ENCODE measurements around the gene ITGA2B.
"Not testable (repeated sequence)": the region's sequence is repeated elsewhere in the genome, so short reads cannot be mapped to it uniquely, and the experiment has no call there.

Gene ITGA2B

DNA sequence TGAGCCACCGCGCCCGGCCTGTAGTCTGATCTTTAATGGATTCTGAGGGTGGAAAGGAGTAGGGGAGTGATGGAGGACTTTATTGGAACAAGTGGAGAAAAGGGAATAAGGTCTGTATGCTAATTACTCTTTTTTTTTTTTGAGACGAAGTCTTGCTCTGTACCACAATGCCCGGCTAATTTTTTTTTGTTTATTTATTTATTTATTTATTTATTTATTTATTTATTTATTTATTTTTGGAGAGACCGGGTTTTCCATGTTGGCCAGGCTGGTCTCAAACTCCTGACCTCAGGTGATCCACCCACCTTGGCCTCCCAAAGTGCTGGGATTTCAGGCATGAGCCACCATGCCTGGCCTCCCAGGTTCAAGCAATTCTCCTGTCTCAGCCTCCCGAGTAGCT is 59.9 kb downstream of the ITGA2B start:
- not testable (repeated sequence) for DNase-seq

DNA sequence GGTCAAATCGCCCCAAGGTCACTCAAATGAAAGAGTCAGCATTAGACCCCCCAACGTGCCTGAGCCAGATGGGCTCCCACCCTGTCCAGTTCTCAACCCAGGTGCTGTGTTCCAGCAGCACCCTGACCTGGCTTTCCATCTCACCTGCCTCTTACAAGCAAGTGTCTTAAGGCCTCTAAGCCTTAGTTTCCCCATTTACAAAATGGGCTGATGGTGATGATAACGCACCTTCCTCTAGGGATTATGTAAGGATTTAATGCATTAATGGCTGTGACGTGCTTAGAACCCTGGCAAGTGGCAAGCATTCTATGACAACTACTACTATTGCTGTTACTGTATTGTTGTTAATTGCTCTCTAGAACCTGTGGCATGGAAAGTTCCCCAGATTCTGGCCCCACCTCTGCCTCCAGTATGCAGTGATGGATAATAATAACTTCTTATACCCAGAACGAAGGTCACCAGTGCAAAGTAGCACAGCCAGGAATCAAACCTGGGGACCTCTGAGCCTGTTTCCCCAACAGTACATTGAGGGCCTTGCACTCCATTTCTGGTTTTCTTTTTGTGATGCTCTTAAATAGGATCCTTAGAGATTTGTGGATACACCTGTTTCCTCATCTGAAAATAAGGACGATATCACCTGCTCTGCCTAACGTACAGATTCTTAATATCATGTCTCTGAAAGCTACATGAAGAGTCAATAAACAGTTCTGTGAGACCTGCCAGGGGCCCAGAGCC is 61.6 kb downstream of the ITGA2B start:
- no peak for DNase-seq

DNA sequence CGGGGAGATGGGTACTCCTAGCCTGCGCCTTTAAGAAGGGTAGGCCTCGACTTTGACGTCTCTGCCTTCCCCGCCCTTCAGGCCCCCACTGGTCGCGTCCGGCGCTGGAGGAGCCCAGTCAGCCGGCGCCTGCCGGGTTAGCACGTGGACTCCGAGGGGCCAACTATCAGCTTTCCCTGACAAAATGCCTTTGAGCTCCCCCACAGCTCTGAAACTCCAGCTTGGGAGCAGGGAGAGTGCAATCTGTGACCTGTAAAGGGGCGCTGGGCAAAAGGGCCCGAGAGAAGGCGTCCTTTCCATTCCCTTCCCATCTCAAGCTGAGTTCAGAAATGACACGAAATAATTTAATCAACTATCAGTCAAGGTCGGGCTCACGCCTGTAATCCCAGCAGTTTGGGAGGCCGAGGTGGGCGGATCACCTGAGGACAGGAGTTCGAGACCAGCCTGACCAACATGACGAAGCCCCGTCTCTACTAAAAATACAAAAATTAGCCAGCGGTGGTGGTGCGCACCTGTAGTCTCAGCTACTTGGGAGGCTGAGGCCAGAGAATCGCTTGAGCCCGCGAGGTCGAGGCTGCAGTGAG is 62.5 kb downstream of the ITGA2B start:
- DNase-seq = peak; percentile 95

DNA sequence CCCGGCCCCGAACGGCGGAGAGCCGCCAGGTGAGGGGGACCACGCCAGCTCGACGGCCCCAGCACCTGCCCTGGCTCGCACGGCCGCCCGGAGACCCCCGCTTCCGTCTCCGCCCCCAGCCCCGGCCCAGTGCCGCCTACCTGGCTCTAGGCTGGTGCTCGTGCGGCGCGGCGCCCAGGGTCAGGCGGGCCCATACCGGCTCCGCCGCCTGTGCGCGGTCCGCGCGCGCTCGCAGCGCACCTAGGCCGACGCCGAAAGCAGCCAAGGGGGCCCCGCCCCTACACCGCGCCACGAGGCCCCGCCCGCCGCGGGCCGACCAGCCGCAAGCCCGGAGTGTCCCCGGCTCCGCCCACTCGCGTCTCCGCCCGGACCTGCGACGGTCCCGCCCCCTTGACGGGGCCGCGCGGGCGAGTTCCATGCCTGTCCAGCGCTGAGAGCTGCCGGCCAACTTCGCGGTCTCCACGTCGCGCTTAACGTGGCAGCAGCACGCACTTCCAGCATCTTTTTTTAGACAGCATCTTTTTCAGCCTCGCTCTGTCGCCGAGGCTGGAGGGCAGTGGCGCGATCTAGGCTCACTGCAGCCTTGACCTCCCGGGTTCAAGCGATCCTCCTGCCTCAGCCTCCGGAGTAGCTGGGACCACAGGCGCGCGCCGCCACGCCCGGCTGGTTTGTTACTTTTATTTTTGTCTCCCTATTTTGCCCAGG is 64.7 kb downstream of the ITGA2B start, which contains the start of gene SLC25A39:
Gene SLC25A39 (minus strand): TSS at position 253 of the 705 bp plus-strand sequence. CDS start 1,261 bp downstream, outside the sequence.
- DNase-seq = peak; percentile 95

DNA sequence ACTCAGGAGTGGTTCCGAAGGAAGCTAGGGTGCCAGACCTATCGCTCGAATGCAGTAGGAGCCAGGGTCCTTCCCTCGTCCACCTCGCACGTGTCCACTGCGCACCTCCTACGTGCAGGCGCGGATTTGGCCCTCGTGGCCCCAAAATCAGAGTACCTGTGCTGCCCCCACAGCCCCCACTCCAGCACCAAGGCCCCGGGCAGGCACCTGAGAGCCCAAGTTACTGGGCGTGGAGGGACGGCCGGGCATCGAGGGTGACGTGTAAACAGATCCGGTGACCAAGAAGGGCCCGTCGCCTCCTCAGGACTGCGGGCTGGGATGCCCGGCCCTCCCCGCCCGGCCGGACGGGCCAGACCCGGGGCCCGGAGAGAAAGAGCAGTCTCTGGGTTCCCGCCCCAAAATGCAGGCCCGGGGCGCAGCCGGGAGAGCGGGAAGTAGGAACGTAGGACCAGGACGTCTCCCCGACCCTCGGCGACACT is 65.3 kb downstream of the ITGA2B start:
- no peak for DNase-seq

DNA sequence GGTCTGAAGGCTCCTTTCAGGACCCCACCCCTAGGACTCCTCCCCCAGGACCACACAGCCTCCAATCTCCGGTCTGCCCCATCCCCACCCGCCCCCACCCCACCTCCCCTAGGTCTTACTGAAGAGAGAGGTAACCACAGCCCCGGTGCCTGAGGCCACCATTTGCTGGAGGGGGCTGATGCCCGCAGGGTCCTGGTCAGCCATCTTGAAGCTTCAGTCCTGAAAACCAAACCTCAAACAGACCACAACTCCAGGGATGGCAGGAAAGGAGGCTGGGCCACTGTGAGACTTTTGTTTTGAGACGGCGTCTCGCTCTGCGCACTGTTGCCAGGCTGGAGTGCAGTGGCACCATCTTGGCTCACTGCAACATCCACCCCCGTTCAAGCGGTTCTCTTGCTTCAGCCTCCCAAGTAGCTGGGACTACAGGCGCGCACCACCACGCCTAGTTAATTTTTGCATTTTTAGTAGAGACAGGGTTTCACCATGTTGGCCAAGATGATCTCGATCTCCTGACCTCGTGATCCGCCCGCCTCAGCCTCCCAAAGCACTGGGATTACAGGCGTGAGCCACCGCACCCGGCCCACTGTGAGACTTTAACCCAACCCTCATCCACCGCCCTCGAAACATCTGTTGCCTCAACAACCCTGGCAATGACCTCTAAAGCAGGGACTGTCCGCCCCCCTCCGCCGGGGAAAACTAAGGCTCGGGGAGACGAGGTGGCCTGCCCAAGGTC is 65.9 kb downstream of the ITGA2B start:
- DNase-seq = no peak

DNA sequence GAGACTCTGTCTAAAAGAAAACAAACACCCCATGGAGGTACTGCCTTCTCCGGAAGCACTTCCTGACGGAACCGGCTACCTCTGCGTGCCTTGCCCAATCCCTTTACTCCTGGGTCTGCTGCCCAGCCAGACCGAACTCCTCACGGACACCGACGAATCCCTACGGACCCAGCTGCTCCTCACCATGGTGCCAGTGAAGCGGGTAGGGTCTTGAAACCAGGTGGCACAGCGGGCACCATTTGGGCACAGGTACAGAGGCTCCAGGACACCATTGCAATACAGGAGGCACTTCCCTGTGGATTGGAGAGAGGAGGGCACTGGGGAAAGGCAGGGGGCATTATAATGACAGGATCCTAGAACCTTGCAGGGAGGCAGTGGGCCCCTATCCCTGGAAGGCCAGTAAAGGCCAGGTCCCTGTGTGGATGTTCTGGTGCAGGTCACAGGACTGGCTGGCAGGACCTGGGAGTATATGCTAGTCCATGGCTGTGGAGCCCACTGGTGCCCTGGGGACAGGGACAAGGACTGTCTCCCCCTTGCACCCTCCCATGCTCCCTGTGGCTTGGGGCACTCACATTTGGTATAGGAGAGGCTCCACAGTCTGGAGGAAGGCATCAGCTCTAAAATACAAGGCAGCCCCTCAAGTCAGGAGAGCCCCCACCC is 67.1 kb downstream of the ITGA2B start:
- DNase-seq = no peak

All from inflammatory macrophage treated with lipopolysaccharide for 4 hours (primary cell).